ENCODE measurements around the gene RTN4R. TPM values are rescaled to one million over a fixed set of nuclear protein-coding genes. Genes with fewer than 3 reads are reported as not detected.

RTN4R gene
- total RNA-seq, 1 experiment from 2014 or later, result 19.0 TPM

DNA sequence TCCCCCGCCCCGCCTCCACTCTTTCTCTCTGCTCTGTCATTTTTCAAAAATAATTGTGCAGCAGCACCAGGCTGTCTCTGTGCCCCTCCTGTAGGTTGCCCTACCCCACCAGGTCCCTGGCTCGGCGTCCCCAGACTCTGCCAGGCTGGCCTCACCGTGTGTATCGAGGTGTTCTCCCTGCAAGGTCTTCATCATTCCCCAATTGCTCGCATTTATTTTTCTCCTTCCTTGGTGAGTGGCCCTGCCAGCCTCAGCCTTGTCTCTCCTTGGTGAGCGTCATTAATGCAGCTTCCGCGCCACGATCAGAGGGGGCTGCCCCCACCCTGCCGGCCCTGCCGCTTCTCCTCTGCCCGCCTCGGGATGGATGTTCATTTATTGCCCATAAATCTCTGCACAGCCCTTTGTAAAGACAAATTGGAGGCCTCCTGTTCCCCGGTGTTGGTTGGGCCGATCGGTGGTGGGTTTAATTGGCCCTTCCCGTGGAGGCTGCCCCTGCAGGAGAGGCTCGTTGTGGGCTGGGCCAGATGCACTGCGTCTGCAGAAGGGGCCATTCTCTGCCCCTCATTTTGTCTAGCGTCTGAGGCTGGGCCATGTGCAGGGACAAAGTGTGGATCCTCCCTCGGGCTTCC lies 33.2 kb downstream of the RTN4R start:
- Histone ChIP-seq H3K9me3 (ENCODE audit: control insufficient read depth in 1 of 2, insufficient read depth in 1 of 2, low read depth in 1 of 2, low read length in 2 of 2) (no peaks in the 10 kb centered on the region), H3K9ac (ENCODE audit: low read length) (no peak overlapping the region), H3K4me2 (ENCODE audit: low read length) (no peak overlapping the region), H2AFZ (ENCODE audit: low read depth, low read length, poor library complexity, severe bottlenecking) (no peak overlapping the region), H3K27me3 (ENCODE audit: insufficient read depth, low read length) (no peaks in the 10 kb centered on the region), H3K4me3 (replicated peaks in 1 of 2; ENCODE audit: low read depth in 1 of 2, low read length in 2 of 2) (no peak overlapping the region), H3K36me3 (ENCODE audit: control insufficient read depth in 1 of 2, insufficient read depth in 2 of 2, low read length in 2 of 2) (no peaks in the 10 kb centered on the region), H3K4me1 (ENCODE audit: control insufficient read depth in 1 of 2, insufficient read depth in 2 of 2, low read length in 2 of 2) (no peaks in the 10 kb centered on the region), H4K20me1 (ENCODE audit: insufficient read depth) (no peaks in the 10 kb centered on the region), H3K9me2 (ENCODE audit: insufficient read depth) (no peaks in the 10 kb centered on the region), H3K79me2 (ENCODE audit: insufficient read depth, low read length) (no peaks in the 10 kb centered on the region), H3K27ac (ENCODE audit: low read depth, low read length) (no peak overlapping the region)
- BruUV-seq (replicated peaks), result no TSS peak
- intact Hi-C loops (cut with micrococcal nuclease), result no loop called here
- ChIA-PET CTCF (no interaction called here), RAD21 (ENCODE audit: low non-redundant PET in 1 of 2, low total read pairs in 2 of 2, uncharacterized antibody in 2 of 2, unreplicated experiment in 2 of 2) (no interaction called here), POLR2A (no interaction called here)
- TF ChIP-seq SIN3A (IDR thresholded peaks at IDR 0.05; ENCODE audit: low read depth) (no peak), POLR2AphosphoS5 (IDR thresholded peaks at IDR 0.05; ENCODE audit: low read depth, low read length) (no peak), EZH2phosphoT487 (IDR thresholded peaks at IDR 0.05; ENCODE audit: borderline replicate concordance) (no peak), ELF1 (IDR thresholded peaks at IDR 0.05; ENCODE audit: borderline replicate concordance, low read depth) (no peak)
- TF ChIP-seq, protein P1, sequence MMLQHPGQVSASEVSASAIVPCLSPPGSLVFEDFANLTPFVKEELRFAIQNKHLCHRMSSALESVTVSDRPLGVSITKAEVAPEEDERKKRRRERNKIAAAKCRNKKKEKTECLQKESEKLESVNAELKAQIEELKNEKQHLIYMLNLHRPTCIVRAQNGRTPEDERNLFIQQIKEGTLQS (IDR thresholded peaks at IDR 0.05), result no peak
- DNase-seq (ENCODE audit: low read depth, low spot score), result no peak
- no peak for ATAC-seq

DNA sequence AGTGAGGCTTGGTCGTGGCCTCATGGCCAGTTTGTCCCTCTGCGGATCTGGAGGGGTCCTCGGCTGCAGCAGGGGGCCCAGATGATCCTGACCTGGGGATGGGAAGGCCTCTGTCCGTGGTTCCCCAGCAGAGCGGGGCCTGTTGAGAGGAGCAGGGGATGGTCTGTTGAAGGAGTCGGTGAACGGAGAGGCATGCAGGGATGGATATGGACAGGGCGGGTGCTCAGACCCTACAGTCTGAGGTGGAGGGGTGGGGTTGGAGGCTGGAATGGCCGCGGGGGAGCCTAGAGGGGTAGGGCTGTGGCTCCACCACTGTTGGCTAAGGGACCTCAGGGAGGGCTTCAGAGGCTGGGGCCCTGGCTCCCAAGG lies 33.8 kb downstream of the RTN4R start:
- no peaks in the 10 kb centered on the region for H3K4me1 ChIP-seq (ENCODE audit: control insufficient read depth in 1 of 2, insufficient read depth in 2 of 2, low read length in 2 of 2)
- H4K20me1 ChIP-seq (ENCODE audit: insufficient read depth), result no peaks in the 10 kb centered on the region
- no peaks in the 10 kb centered on the region for H3K27me3 ChIP-seq (ENCODE audit: insufficient read depth, low read length)
- no peaks in the 10 kb centered on the region for H3K9me2 ChIP-seq (ENCODE audit: insufficient read depth)
- H3K4me2 ChIP-seq (ENCODE audit: low read length), result no peak overlapping the region
- RAD21 ChIA-PET (ENCODE audit: low non-redundant PET in 1 of 2, low total read pairs in 2 of 2, uncharacterized antibody in 2 of 2, unreplicated experiment in 2 of 2), result no interaction called here
- H2AFZ ChIP-seq (ENCODE audit: low read depth, low read length, poor library complexity, severe bottlenecking), result no peak overlapping the region
- ATAC-seq (no peak), DNase-seq (ENCODE audit: low read depth, low spot score) (no peak)
- no peak overlapping the region for H3K27ac ChIP-seq (ENCODE audit: low read depth, low read length)
- no peak overlapping the region for H3K4me3 ChIP-seq (replicated peaks in 1 of 2; ENCODE audit: low read depth in 1 of 2, low read length in 2 of 2)
- BruUV-seq (replicated peaks), result no TSS peak
- H3K36me3 ChIP-seq (ENCODE audit: control insufficient read depth in 1 of 2, insufficient read depth in 2 of 2, low read length in 2 of 2), result no peaks in the 10 kb centered on the region
- intact Hi-C loops (cut with micrococcal nuclease), result no loop called here
- POLR2A ChIA-PET, result no interaction called here
- H3K9me3 ChIP-seq (ENCODE audit: control insufficient read depth in 1 of 2, insufficient read depth in 1 of 2, low read depth in 1 of 2, low read length in 2 of 2), result no peaks in the 10 kb centered on the region
- H3K79me2 ChIP-seq (ENCODE audit: insufficient read depth, low read length), result no peaks in the 10 kb centered on the region
- no peak for TF ChIP-seq SP1 (IDR thresholded peaks at IDR 0.05; ENCODE audit: low read depth)
- TF ChIP-seq ELF1 (IDR thresholded peaks at IDR 0.05; ENCODE audit: borderline replicate concordance, low read depth), result no peak
- no peak for TF ChIP-seq RAD21 (IDR thresholded peaks at IDR 0.05; ENCODE audit: low read depth)
- no peak for TF ChIP-seq POLR2A (IDR thresholded peaks at IDR 0.05; ENCODE audit: borderline replicate concordance, extremely low read depth, insufficient read depth, insufficient read length)
- TF ChIP-seq, protein P2, sequence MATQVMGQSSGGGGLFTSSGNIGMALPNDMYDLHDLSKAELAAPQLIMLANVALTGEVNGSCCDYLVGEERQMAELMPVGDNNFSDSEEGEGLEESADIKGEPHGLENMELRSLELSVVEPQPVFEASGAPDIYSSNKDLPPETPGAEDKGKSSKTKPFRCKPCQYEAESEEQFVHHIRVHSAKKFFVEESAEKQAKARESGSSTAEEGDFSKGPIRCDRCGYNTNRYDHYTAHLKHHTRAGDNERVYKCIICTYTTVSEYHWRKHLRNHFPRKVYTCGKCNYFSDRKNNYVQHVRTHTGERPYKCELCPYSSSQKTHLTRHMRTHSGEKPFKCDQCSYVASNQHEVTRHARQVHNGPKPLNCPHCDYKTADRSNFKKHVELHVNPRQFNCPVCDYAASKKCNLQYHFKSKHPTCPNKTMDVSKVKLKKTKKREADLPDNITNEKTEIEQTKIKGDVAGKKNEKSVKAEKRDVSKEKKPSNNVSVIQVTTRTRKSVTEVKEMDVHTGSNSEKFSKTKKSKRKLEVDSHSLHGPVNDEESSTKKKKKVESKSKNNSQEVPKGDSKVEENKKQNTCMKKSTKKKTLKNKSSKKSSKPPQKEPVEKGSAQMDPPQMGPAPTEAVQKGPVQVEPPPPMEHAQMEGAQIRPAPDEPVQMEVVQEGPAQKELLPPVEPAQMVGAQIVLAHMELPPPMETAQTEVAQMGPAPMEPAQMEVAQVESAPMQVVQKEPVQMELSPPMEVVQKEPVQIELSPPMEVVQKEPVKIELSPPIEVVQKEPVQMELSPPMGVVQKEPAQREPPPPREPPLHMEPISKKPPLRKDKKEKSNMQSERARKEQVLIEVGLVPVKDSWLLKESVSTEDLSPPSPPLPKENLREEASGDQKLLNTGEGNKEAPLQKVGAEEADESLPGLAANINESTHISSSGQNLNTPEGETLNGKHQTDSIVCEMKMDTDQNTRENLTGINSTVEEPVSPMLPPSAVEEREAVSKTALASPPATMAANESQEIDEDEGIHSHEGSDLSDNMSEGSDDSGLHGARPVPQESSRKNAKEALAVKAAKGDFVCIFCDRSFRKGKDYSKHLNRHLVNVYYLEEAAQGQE (IDR thresholded peaks at IDR 0.05; ENCODE audit: low read depth), result no peak
- TF ChIP-seq POLR2AphosphoS5 (IDR thresholded peaks at IDR 0.05; ENCODE audit: low read depth, low read length), result no peak
- TF ChIP-seq, protein P3, sequence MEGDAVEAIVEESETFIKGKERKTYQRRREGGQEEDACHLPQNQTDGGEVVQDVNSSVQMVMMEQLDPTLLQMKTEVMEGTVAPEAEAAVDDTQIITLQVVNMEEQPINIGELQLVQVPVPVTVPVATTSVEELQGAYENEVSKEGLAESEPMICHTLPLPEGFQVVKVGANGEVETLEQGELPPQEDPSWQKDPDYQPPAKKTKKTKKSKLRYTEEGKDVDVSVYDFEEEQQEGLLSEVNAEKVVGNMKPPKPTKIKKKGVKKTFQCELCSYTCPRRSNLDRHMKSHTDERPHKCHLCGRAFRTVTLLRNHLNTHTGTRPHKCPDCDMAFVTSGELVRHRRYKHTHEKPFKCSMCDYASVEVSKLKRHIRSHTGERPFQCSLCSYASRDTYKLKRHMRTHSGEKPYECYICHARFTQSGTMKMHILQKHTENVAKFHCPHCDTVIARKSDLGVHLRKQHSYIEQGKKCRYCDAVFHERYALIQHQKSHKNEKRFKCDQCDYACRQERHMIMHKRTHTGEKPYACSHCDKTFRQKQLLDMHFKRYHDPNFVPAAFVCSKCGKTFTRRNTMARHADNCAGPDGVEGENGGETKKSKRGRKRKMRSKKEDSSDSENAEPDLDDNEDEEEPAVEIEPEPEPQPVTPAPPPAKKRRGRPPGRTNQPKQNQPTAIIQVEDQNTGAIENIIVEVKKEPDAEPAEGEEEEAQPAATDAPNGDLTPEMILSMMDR (IDR thresholded peaks at IDR 0.05 in 2 of 3, conservative IDR thresholded peaks at IDR 0.05 in 1 of 3; ENCODE audit: borderline replicate concordance in 1 of 3, insufficient read depth in 1 of 3, low read depth in 2 of 3, low read length in 2 of 3), result no peak
- no peak for TF ChIP-seq EZH2 (IDR thresholded peaks at IDR 0.05)
- no peak overlapping the region for H3K9ac ChIP-seq (ENCODE audit: low read length)
- CTCF ChIA-PET, result no interaction called here

Data from HCT116 (cell line).